Dendritic cell treated with granulocyte-macrophage colony-stimulating factor and Interleukin-4, amounts not matched to agents 40 ng/mL and 50 ng/mL, for 4 days (primary cell): Measurements from ENCODE around the gene C3orf18.

Experiments
- H3K27ac Mint-ChIP-seq: one replicate; pipeline ENCODE4 v1.8.0; 2022; ENCODE audit warnings: mild to moderate bottlenecking, mixed read lengths
- H3K27me3 Mint-ChIP-seq: one replicate; pipeline ENCODE4 v1.8.0; 2022; ENCODE audit warnings: mild to moderate bottlenecking, mixed read lengths
- H3K36me3 Mint-ChIP-seq: one replicate; pipeline ENCODE4 v1.8.0; 2022; ENCODE audit warnings: low read depth, mixed read lengths
- H3K4me1 Mint-ChIP-seq: one replicate; pipeline ENCODE4 v1.8.0; 2022; ENCODE audit warnings: low read depth, mixed read lengths
- H3K4me3 Mint-ChIP-seq: one replicate; pipeline ENCODE4 v1.8.0; 2022; ENCODE audit warnings: mild to moderate bottlenecking, moderate library complexity, mixed read lengths
- H3K9me3 Mint-ChIP-seq: one replicate; pipeline ENCODE4 v1.8.0; 2022; ENCODE audit warnings: mixed read lengths
- intact Hi-C: fragments of 100-400 bp; cut with micrococcal nuclease; formaldehyde crosslinking; loops from one replicate; pipeline ENCODE4 v1.15.0; 2022

C3orf18 gene

GRCh38 chr3:50599115-50599715, 31.7 kb upstream of the C3orf18 start:
- intact Hi-C loops = no loop called here
- H3K27me3 Mint-ChIP-seq = no peaks in the 10 kb centered on the region
- peaks cover 65% of the 10 kb centered on the region for H3K36me3 Mint-ChIP-seq
- no peak overlapping the region for H3K4me3 Mint-ChIP-seq
- H3K4me1 Mint-ChIP-seq = peaks cover 83% of the 10 kb centered on the region
- H3K27ac Mint-ChIP-seq = peak overlapping the region; percentile 99
- no peaks in the 10 kb centered on the region for H3K9me3 Mint-ChIP-seq

GRCh38 chr3:50594253-50594785, 26.8 kb upstream of the C3orf18 start:
- intact Hi-C loops = no loop called here
- H3K4me3 Mint-ChIP-seq = no peak overlapping the region
- H3K36me3 Mint-ChIP-seq = peaks cover 33% of the 10 kb centered on the region
- no peaks in the 10 kb centered on the region for H3K27me3 Mint-ChIP-seq
- H3K4me1 Mint-ChIP-seq = peaks cover 81% of the 10 kb centered on the region
- H3K9me3 Mint-ChIP-seq = no peaks in the 10 kb centered on the region
- H3K27ac Mint-ChIP-seq = peak overlapping the region; percentile 98

DNA sequence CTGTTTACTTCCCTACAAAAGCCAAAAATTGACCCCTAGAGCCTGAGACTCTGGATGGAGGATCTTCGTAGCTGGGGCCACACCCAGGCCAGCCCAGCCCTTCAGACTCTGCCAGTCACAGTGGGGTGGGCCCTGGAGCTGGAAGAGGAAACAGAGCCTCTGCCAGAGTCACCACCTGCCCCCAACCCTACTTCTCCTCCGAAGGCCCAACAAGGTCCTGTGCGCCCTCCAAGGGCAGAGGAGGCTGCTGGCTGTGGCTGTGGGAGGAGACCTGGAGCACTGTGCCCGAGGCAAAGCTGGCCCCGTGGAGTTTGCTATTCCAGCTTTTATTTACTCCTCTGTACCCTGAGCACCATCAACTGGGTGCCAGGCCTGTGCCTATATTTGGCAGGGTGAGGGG, 25.0 kb upstream of the C3orf18 start:
- peak overlapping the region; percentile 98 for H3K27ac Mint-ChIP-seq
- no peaks in the 10 kb centered on the region for H3K27me3 Mint-ChIP-seq
- peak overlapping the region; percentile 61 for H3K4me3 Mint-ChIP-seq
- H3K4me1 Mint-ChIP-seq = peaks cover 85% of the 10 kb centered on the region
- H3K9me3 Mint-ChIP-seq = no peaks in the 10 kb centered on the region
- H3K36me3 Mint-ChIP-seq = peaks cover 22% of the 10 kb centered on the region
- intact Hi-C loops = loop anchor here (1.0 kb wide), 1 partner anchor 9 kb away; no protein-coding TSS in a partner anchor

DNA sequence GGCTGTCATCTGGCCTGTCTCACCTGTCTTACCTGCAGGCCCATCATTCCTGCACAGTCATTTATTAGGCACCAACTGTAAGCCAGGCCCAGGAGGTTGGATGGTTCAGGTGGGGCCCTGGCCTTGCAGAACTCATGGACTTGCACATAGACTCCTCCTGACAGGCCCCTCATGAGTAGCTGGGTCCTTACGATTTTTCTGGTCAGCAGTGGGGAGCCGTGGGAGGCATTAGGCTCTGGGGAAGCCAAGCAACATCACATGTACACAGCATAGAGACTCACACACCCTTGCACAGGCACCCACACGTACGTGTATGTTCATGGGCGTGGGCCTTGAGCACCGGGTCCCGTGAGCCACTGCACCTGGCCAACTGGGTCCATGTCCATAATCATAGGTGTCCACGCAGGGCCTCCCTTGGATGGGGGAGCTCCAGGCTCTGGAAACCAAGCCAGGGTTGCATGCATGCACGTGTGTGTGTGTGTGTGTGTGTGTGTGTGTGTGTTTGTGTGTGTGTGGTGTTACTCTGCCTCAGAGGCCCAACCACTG, 23.7 kb upstream of the C3orf18 start:
- peak overlapping the region; percentile 61 for H3K4me3 Mint-ChIP-seq
- peaks cover 97% of the 10 kb centered on the region for H3K4me1 Mint-ChIP-seq
- peaks cover 27% of the 10 kb centered on the region for H3K36me3 Mint-ChIP-seq
- H3K27me3 Mint-ChIP-seq = no peaks in the 10 kb centered on the region
- peak overlapping the region; percentile 98 for H3K27ac Mint-ChIP-seq
- intact Hi-C loops = loop anchor here (2.0 kb wide), 1 partner anchor 18 kb away; no protein-coding TSS in a partner anchor
- H3K9me3 Mint-ChIP-seq = no peaks in the 10 kb centered on the region

DNA sequence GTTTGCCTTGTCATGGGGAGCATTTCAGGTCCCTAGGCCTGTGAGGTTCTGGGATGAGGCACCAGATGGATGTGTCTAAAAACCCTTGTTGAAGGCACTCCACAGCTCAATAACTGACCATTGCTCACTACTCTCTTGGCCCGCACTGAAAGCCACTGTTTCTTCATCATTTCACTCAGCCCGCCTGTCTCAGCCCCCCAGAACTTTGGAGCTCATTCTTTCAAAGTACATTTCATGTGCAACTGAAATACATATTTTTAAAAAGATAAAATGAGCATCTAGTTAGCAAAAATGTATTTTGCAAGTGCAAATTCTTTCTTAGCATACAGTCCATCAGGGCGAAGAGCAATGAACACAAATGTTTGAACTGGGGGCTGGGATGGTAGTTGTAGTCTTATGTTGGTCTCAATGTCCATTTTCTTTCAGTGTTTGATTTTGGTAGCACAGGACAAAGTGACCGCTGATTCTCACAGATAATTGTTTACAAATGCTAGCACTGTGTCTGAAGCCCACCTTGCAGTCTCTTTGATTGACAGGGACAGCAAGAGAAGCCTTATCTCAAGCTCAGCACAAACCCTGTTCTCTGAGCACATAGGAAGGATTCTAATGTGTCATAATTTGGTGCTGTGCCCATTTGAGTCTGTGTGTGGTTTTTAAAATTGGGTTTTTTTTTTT, 21.3 kb upstream of the C3orf18 start:
- no peaks in the 10 kb centered on the region for H3K9me3 Mint-ChIP-seq

GRCh38 chr3:50587806-50588758, 20.5 kb upstream of the C3orf18 start:
- intact Hi-C loops = no loop called here
- peak overlapping the region; percentile 35 for H3K4me3 Mint-ChIP-seq
- H3K36me3 Mint-ChIP-seq = peaks cover 31% of the 10 kb centered on the region
- H3K27ac Mint-ChIP-seq = peak overlapping the region; percentile 98
- peaks cover 96% of the 10 kb centered on the region for H3K4me1 Mint-ChIP-seq
- no peaks in the 10 kb centered on the region for H3K9me3 Mint-ChIP-seq
- H3K27me3 Mint-ChIP-seq = no peaks in the 10 kb centered on the region

More for the DNA sequence above, 21.3 kb upstream of the C3orf18 start:
- Mint-ChIP-seq H3K4me3 (no peak overlapping the region), H3K4me1 (peaks cover 97% of the 10 kb centered on the region), H3K27me3 (no peaks in the 10 kb centered on the region), H3K27ac (peak overlapping the region; percentile 98), H3K36me3 (peaks cover 26% of the 10 kb centered on the region)
- intact Hi-C loops = no loop called here

DNA sequence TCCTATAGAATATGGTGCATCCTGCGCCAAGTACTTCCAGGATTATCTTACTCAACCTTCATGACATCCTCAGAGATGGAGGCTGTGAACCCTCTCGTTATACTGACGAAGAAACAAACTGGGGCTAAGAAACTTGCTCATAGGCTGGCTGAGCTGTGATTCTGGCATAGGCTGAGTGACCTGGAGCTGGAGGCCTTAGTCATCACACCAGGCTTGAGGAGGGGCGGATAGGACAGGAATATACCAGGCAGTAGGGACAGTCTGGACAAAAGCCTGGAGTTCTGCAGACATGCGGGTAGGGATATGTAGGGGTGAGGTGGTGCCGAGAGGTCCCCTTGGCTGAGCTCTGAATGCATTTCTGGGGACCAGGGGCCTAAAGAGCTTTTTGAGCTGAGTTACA, 19.8 kb upstream of the C3orf18 start:
- Mint-ChIP-seq H3K9me3 (no peaks in the 10 kb centered on the region), H3K4me1 (peaks cover 96% of the 10 kb centered on the region), H3K27me3 (no peaks in the 10 kb centered on the region), H3K4me3 (no peak overlapping the region), H3K27ac (peak overlapping the region; percentile 98), H3K36me3 (peaks cover 38% of the 10 kb centered on the region)
- intact Hi-C loops = no loop called here

DNA sequence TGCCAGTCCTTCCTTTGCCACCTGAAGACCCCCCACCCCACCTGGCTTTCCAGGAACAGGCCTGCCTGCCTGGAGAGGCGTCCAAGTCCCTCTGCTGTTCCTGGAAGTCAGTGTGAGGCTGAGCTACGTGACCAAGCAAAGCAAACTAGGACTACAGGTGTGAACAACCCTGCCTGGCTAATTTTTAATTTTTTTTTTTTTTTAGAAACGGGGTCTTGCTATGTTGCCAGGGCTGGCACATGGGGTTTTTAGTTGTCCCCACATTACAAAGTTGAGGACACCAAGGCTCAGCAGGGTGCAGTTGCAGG, 19.2 kb upstream of the C3orf18 start:
- peaks cover 96% of the 10 kb centered on the region for H3K4me1 Mint-ChIP-seq
- no peaks in the 10 kb centered on the region for H3K27me3 Mint-ChIP-seq
- intact Hi-C loops = no loop called here
- no peak overlapping the region for H3K4me3 Mint-ChIP-seq
- H3K36me3 Mint-ChIP-seq = peaks cover 45% of the 10 kb centered on the region
- no peaks in the 10 kb centered on the region for H3K9me3 Mint-ChIP-seq
- peak overlapping the region; percentile 98 for H3K27ac Mint-ChIP-seq

DNA sequence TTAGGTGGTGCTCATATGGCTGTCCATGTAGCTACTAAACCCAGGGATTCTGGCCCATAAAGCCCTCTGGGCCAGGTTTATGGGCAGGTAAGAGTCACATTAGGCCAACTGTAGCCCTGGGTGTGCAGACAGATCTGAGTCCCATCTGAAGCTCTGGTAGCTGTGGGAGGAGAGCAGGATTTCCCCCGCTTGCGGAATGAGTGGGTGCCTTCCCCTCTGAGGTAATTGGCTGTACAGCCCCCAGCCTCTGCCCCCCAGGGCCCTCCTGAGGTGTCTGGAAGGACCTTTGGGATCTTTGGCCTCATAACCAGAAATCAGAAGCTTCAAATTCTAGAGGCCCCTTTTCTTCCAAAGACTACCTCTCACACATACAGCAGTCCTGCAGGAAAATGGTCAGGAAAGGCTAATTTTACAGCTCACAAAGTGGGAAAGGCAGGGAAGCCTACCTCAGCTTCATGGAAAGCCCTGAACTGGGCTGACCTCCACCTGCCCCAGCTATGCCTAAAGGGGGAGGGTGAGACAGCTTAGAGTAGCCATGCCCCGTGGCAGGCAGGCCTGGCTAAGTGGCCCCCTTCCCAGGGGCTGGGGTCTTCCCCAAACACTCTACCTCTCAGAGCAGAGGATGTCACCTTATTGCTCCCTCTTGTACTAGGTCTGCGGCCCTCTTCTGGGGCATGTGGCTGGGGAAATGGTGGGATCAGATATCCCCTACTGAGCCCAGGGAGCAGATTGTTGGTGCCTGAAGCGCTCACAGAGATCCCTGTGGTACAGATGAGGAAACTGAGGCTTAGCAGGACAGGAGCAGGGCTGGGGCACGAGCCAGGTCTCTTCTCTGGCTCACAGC, 18.6 kb upstream of the C3orf18 start:
- Mint-ChIP-seq H3K4me3 (no peak overlapping the region), H3K36me3 (peaks cover 50% of the 10 kb centered on the region), H3K4me1 (peaks cover 96% of the 10 kb centered on the region), H3K27ac (peak overlapping the region; percentile 98), H3K27me3 (no peaks in the 10 kb centered on the region), H3K9me3 (no peaks in the 10 kb centered on the region)
- intact Hi-C loops = no loop called here

DNA sequence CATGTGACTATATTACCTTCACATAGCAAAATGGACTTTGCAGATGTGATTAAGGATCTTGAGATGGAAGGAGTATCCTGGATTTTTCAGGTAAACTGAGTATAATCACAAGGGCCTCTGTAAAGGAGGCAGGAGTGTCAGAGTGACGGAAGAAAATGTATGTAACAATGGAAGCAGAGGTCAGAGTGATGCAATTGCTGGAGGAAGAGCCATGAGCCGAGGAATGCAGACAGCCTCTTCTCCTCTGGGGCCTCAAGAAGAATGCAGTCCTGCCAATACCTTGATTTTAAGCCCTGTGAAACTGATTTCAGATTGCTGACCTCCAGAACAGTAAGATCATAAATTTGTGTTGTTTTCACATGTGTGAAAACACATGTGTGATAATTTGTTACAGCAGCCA, 16.8 kb upstream of the C3orf18 start:
- intact Hi-C loops = no loop called here
- Mint-ChIP-seq H3K4me3 (no peak overlapping the region), H3K36me3 (peaks cover 68% of the 10 kb centered on the region), H3K4me1 (peaks cover 98% of the 10 kb centered on the region), H3K27ac (peak overlapping the region; percentile 98), H3K27me3 (no peaks in the 10 kb centered on the region), H3K9me3 (no peaks in the 10 kb centered on the region)

- intact Hi-C loops = no loop called here
- Mint-ChIP-seq H3K27me3 (no peaks in the 10 kb centered on the region), H3K4me3 (no peak overlapping the region), H3K4me1 (peaks cover 99% of the 10 kb centered on the region), H3K9me3 (no peaks in the 10 kb centered on the region), H3K36me3 (peaks cover 73% of the 10 kb centered on the region), H3K27ac (peak overlapping the region; percentile 98)
Measured at GRCh38 chr3:50583897-50584296, 16.4 kb upstream of the C3orf18 start.

DNA sequence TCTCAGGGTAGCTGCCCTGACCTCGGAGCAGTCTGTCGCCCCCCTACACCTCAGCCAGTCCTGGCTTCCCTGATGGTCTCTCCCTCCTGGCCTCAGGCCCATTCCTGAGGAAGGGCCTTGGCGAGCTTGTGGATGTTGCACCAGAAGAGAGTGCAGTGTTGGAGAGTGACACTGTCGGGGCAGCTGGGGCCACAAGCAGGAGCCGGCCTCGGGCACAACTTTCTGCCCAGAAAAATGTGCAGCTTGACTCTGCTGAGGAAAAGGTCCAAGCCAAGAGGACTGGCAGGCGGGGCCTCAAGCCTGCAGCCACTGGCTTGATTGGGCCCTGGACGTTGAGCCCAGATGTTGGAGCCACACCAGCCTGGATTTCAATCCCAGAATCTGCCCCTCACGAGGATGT, 14.5 kb upstream of the C3orf18 start:
- peak overlapping the region; percentile 73 for H3K27ac Mint-ChIP-seq
- no peaks in the 10 kb centered on the region for H3K9me3 Mint-ChIP-seq
- no peak overlapping the region for H3K4me3 Mint-ChIP-seq
- intact Hi-C loops = no loop called here
- H3K27me3 Mint-ChIP-seq = no peaks in the 10 kb centered on the region
- H3K36me3 Mint-ChIP-seq = peaks cover 82% of the 10 kb centered on the region
- H3K4me1 Mint-ChIP-seq = peaks cover 99% of the 10 kb centered on the region

- Mint-ChIP-seq H3K9me3 (no peaks in the 10 kb centered on the region), H3K27ac (peak overlapping the region; percentile 73)
Measured at GRCh38 chr3:50581459-50581842, 13.9 kb upstream of the C3orf18 start.

More at GRCh38 chr3:50581459-50581842, 13.9 kb upstream of the C3orf18 start:
- no peaks in the 10 kb centered on the region for H3K27me3 Mint-ChIP-seq
- peaks cover 99% of the 10 kb centered on the region for H3K4me1 Mint-ChIP-seq
- H3K36me3 Mint-ChIP-seq = peaks cover 88% of the 10 kb centered on the region
- no peak overlapping the region for H3K4me3 Mint-ChIP-seq
- intact Hi-C loops = no loop called here
